GM23248 (cell line): ENCODE measurements around the gene RAB37. TPM values are rescaled to one million over a fixed set of nuclear protein-coding genes. Genes with fewer than 3 reads are reported as not detected.

Experiments
- DNase-seq: peaks from one replicate; pipeline ENCODE4 v3.0.0-alpha.2; 2015
- H2AFZ ChIP-seq: fragments of 200-600 bp; sonication (generic); 2 replicates; pipeline ENCODE4 v1.6.1; 2016; ENCODE audit warnings: antibody characterized with exemption
- H3F3A ChIP-seq: fragments of 200-600 bp; sonication (generic); 2 replicates; pipeline ENCODE4 v1.6.1; 2016; ENCODE audit warnings: mild to moderate bottlenecking, antibody characterized with exemption, mixed run types; ENCODE audit not compliant: insufficient read depth
- H3K27ac ChIP-seq: fragments of 200-600 bp; sonication (generic); 2 replicates; pipeline ENCODE4 v1.5.1; 2016; ENCODE audit warnings: mild to moderate bottlenecking
- H3K27me3 ChIP-seq: fragments of 200-600 bp; sonication (generic); replicated peaks from 2 replicates; pipeline ENCODE4 v1.6.1; 2016; ENCODE audit warnings: mild to moderate bottlenecking; ENCODE audit not compliant: insufficient read depth
- H3K36me3 ChIP-seq: fragments of 200-600 bp; sonication (generic); 2 replicates; pipeline ENCODE4 v1.6.1; 2016; ENCODE audit warnings: low read depth, mild to moderate bottlenecking
- H3K4me1 ChIP-seq: fragments of 200-600 bp; sonication (generic); 2 replicates; pipeline ENCODE4 v1.6.1; 2016; ENCODE audit warnings: mild to moderate bottlenecking; ENCODE audit not compliant: insufficient read depth
- H3K4me2 ChIP-seq: fragments of 200-600 bp; sonication (generic); one replicate; pipeline ENCODE4 v1.6.1; 2016; ENCODE audit warnings: mild to moderate bottlenecking; ENCODE audit not compliant: unreplicated experiment
- H3K4me3 ChIP-seq: fragments of 200-600 bp; sonication (generic); 2 replicates; pipeline ENCODE4 v1.5.1; 2016; ENCODE audit warnings: mild to moderate bottlenecking
- H3K79me2 ChIP-seq: fragments of 200-600 bp; sonication (generic); 2 replicates; pipeline ENCODE4 v1.6.1; 2016; ENCODE audit warnings: mild to moderate bottlenecking; ENCODE audit not compliant: insufficient read depth
- H3K9ac ChIP-seq: fragments of 200-600 bp; sonication (generic); 2 replicates; pipeline ENCODE4 v1.6.1; 2016; ENCODE audit warnings: mild to moderate bottlenecking
- H3K9me2 ChIP-seq: fragments of 200-600 bp; sonication (generic); 2 replicates; pipeline ENCODE4 v1.6.1; 2016; ENCODE audit warnings: mixed run types, mild to moderate bottlenecking, moderate library complexity; ENCODE audit not compliant: insufficient read depth
- H3K9me3 ChIP-seq: fragments of 200-600 bp; sonication (generic); one replicate; pipeline ENCODE4 v1.6.1; 2017; ENCODE audit warnings: low read depth
- H4K20me1 ChIP-seq: fragments of 200-600 bp; sonication (generic); 2 replicates; pipeline ENCODE4 v1.6.0; 2016; ENCODE audit not compliant: insufficient read depth
- EZH2 ChIP-seq: fragments of 200-600 bp; sonication (generic); IDR thresholded peaks from 2 replicates; pipeline ENCODE4 v1.6.1; 2018; ENCODE audit warnings: antibody characterized with exemption, mild to moderate bottlenecking; ENCODE audit not compliant: insufficient read depth, poor library complexity, severe bottlenecking
- EZH2phosphoT487 ChIP-seq: fragments of 200-600 bp; sonication (generic); IDR thresholded peaks from 2 replicates; pipeline ENCODE4 v1.6.1; 2018; ENCODE audit warnings: antibody characterized with exemption, moderate library complexity, mild to moderate bottlenecking, low read depth; ENCODE audit not compliant: insufficient read depth
- WGBS, 2 experiments: methylation state at CpG; one replicate each; pipeline ENCODE4 v1.1.6; 2015 to 2017; ENCODE audit warnings: low lambda C conversion rate in 2 of 2, low coverage in 1 of 2; ENCODE audit errors: missing lambda C conversion rate in 2 of 2; 5-methylcytosine and 5-hydroxymethylcytosine counted together
- in situ Hi-C: fragments of 300-500 bp; cut with MboI; formaldehyde crosslinking; loops from 2 replicates; pipeline ENCODE4 v1.15.0; 2020
- polyA plus RNA-seq: library from polyadenylated mRNA; unstranded; fragments of >200 nt; fragmentation: Nextera tagmentation; extraction: Ambion mirVana; gene quantifications from 2 replicates; pipeline ENCODE4 v1.2.1, GENCODE V29; 2016
- total RNA-seq: library from RNA; depleted of rRNA; stranded (reverse); fragments of >200 nt; shearing (Covaris generic); gene quantifications from 2 replicates; pipeline ENCODE4 v1.2.3, GENCODE V29; 2014

Gene RAB37
- total and polyA plus RNA-seq, 2 experiments from 2014 or later: 0.11 TPM; not detected in 1

DNA sequence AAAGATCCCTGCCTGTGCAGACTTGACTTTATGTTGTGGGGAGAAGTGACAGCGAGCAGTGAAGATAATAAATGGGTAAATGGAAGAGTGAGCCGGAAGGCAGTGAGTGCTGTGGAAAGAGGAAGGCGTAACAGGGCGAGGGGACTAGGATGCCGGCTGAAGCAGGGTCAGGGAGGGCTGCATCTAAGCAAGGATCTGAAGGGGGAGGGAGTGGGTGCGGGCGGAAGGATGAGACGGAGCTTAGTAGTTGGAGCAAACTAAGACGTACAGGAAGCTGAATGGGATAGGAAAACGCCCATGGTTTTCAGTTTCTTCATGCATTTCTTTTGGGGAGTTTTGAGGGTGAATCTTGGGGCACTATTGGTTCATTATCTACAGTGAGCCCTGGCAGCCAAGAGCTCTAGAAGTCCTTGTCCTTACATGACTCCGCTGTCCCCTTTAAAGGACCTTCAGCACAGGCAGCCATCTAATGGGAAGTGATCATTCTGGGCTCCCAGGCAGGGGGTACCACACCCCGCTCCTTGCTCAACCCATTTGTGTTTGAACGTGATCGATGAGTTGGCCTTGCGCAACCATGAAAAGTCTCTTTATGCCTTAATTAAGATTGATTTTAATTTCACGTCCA lies 49.5 kb downstream of the RAB37 start:
- Histone ChIP-seq H3F3A (no peaks in the 10 kb centered on the region), H2AFZ (no peak overlapping the region), H3K4me3 (no peak overlapping the region), H3K79me2 (no peaks in the 10 kb centered on the region), H3K9me2 (no peaks in the 10 kb centered on the region), H3K9me3 (no peaks in the 10 kb centered on the region), H3K36me3 (no peaks in the 10 kb centered on the region; the same call in 1 of the 2 replicates), H3K4me1 (no peaks in the 10 kb centered on the region), H3K4me2 (no peak overlapping the region), H3K9ac (no peak overlapping the region), H4K20me1 (no peaks in the 10 kb centered on the region), H3K27ac (no peak overlapping the region), H3K27me3 (no peaks in the 10 kb centered on the region)
- WGBS, 2 experiments: 84 to 88% methylated on average over 15 to 16 of the region's 16 CpGs
- in situ Hi-C loops: no loop called here
- TF ChIP-seq EZH2phosphoT487 (no peak), EZH2 (no peak)
- no peak for DNase-seq

DNA sequence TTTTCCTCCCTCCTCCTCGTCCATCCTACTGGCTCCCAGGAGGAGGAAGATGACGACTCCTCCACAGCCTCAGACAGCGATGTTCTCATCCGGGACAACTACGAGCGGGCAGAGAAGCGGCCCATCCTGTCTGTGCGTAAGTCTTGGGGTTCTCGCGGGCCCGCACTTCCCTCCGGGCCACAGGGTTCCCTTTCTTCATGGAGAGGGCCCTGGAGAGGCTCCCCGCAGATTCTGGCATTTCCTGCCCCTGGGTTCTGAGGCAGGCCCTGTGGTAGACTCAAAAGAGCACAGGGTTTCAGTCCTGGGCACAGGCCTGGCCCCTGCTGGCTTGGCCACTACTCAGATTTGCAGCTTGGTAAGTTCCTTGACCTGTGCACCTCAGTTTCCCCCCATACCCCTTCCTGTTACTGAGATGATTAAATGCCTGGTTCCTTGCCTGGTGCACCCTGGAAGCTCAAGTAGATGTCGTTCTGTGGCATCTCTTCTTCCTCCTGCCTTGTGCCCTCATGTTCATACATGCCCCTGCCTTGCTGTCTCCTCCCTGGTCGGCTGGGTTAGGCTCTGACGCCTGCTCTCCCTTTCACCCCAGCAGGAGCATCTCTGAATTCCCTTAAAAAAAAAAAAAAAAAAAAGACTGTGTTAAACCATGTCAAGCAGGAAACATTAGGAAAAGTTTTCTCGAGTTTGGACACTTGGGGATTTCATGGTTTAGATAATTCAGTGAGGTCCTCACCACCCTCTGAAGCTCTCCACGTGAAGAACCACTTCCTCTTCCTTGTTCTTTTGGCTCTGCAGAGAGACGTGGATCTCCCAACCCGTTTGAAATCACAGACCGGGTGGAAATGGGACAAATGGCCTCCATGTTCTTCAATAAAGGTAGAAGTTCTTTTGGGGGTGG lies 53.4 kb downstream of the RAB37 start:
- in situ Hi-C loops: no loop called here
- Histone ChIP-seq H3K79me2 (no peaks in the 10 kb centered on the region), H3K9me3 (no peaks in the 10 kb centered on the region), H3K9me2 (no peaks in the 10 kb centered on the region), H2AFZ (no peak overlapping the region), H3K4me3 (no peak overlapping the region), H4K20me1 (no peaks in the 10 kb centered on the region), H3K27ac (no peak overlapping the region), H3K36me3 (no peaks in the 10 kb centered on the region; the same call in 1 of the 2 replicates), H3F3A (no peaks in the 10 kb centered on the region), H3K4me1 (no peaks in the 10 kb centered on the region), H3K9ac (no peak overlapping the region), H3K4me2 (no peak overlapping the region), H3K27me3 (no peaks in the 10 kb centered on the region)
- TF ChIP-seq EZH2 (no peak), EZH2phosphoT487 (no peak)
- no peak for DNase-seq
- 89 to 90% methylated on average over 21 of the region's 21 CpGs for WGBS, 2 experiments

DNA sequence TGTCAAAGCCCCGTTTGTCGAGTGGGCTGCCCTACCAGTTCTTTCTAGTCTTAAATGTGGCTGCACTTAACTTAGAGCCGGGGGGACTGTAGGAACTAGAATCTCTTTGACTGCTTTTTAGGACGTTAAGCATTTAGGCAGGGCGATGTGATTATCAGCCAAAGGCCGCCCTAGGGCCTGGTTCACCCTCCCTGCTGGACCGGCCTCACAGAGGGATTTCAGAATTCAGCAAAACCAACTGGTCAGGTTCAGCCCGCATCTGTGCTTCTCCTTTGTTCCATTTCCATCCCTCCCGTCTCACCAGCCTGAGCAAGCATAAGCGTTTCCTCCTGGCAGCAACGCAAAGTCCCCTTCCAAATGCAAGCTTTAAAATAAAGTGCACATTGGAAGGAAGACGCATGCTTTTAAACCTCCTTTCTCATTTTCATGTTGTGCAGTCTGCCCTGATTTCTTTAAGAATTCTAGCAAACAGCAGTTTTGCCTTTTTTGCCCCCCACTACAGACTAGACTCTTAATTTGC lies 55.6 kb downstream of the RAB37 start:
- 91 to 93% methylated on average over 12 of the region's 12 CpGs for WGBS, 2 experiments
- H3K9ac ChIP-seq: no peak overlapping the region
- H3K9me2 ChIP-seq: no peaks in the 10 kb centered on the region
- H3K36me3 ChIP-seq: no peaks in the 10 kb centered on the region; the same call in 1 of the 2 replicates
- in situ Hi-C loops: no loop called here
- H2AFZ ChIP-seq: no peak overlapping the region
- no peaks in the 10 kb centered on the region for H3K79me2 ChIP-seq
- H3K4me1 ChIP-seq: no peaks in the 10 kb centered on the region
- no peak overlapping the region for H3K27ac ChIP-seq
- H3K27me3 ChIP-seq: no peaks in the 10 kb centered on the region
- H4K20me1 ChIP-seq: no peaks in the 10 kb centered on the region
- no peaks in the 10 kb centered on the region for H3F3A ChIP-seq
- TF ChIP-seq EZH2phosphoT487: no peak
- no peak for TF ChIP-seq EZH2
- H3K9me3 ChIP-seq: no peaks in the 10 kb centered on the region
- no peak overlapping the region for H3K4me3 ChIP-seq
- DNase-seq: no peak
- no peak overlapping the region for H3K4me2 ChIP-seq

DNA sequence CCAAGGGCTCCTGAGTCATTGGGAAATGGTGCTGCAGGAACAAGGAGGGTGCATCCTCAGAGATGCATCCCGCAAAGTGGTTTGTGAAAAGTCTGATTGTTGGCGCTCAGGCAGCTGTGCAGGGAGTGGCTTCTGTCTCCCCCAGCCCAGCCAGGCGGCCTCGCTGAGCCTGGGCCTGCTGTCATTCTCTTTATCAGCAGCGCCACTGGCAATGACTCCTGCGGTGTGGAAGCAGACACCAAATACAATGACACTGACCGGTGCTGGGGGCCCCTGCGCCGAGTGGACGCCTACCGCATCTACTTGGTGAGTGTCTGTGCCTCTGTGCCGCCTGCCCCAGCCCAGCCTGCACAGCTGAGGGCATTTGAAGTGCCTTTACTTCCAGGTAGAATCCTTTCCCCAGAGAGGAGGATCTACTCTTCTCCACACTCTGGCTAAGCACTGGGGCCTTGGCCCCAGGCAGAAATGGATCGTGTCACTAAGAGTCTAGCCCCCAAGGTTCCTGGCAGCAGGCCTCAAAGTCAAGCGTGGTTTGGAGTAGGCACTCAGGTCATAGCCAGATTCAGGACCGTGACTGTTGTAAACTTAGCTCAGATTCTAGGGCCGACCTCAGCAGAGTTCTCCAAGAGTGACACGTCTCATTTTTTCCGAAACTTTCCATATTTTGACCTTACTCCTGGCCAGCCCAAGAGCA lies 58.4 kb downstream of the RAB37 start:
- no peaks in the 10 kb centered on the region for H3K9me2 ChIP-seq
- H4K20me1 ChIP-seq: no peaks in the 10 kb centered on the region
- H3K36me3 ChIP-seq: no peaks in the 10 kb centered on the region; the same call in 1 of the 2 replicates
- peaks cover 5% of the 10 kb centered on the region; the same call in 1 of the 2 replicates for H3F3A ChIP-seq
- no peak overlapping the region for H3K9ac ChIP-seq
- no peaks in the 10 kb centered on the region for H3K9me3 ChIP-seq
- in situ Hi-C loops: no loop called here
- no peak for DNase-seq
- no peak overlapping the region for H3K4me3 ChIP-seq
- H3K27ac ChIP-seq: no peak overlapping the region
- peaks cover 7% of the 10 kb centered on the region for H3K4me1 ChIP-seq
- no peaks in the 10 kb centered on the region for H3K79me2 ChIP-seq
- no peak overlapping the region for H2AFZ ChIP-seq
- WGBS, 2 experiments: 93 to 95% methylated on average over 18 of the region's 18 CpGs
- TF ChIP-seq EZH2: no peak
- no peaks in the 10 kb centered on the region for H3K27me3 ChIP-seq
- H3K4me2 ChIP-seq: no peak overlapping the region
